Upper lobe of left lung (tissue), 4 donors: ENCODE measurements around the gene LRRC1.

Experiments used
- CTCF ChIP-seq, 6 experiments: fragments of 450-650 bp in 4 of 6; fragments of 200-600 bp in 2 of 6; sonication (generic) in 2 of 6; IDR thresholded peaks; one replicate each; pipeline ENCODE4 v1.5.1; 2016 to 2019; ENCODE audit warnings: antibody characterized with exemption in 6 of 6
- EP300 ChIP-seq, 4 donors: sonication (generic); formaldehyde crosslinking; IDR thresholded peaks; one replicate each; pipeline ENCODE4 v1.5.1; 2017; ENCODE audit warnings: antibody characterized with exemption in 4 of 4, control low read depth in 2 of 4
- POLR2A ChIP-seq, 4 donors: fragments of 450-650 bp; IDR thresholded peaks; one replicate each; pipeline ENCODE4 v1.5.1; 2016 to 2017; ENCODE audit warnings: antibody characterized with exemption in 4 of 4, mild to moderate bottlenecking in 2 of 4
- POLR2AphosphoS5 ChIP-seq, 2 donors: sonication (generic); formaldehyde crosslinking; IDR thresholded peaks; one replicate each; pipeline ENCODE4 v1.5.1; 2017; ENCODE audit warnings: antibody characterized with exemption in 2 of 2

- no peak for TF ChIP-seq CTCF (IDR thresholded peaks at IDR 0.05)
- no peak for TF ChIP-seq POLR2AphosphoS5 (IDR thresholded peaks at IDR 0.05)
- no peak for TF ChIP-seq POLR2A (IDR thresholded peaks at IDR 0.05)
- no peak for TF ChIP-seq EP300 (IDR thresholded peaks at IDR 0.05)
Measured at GRCh38 chr6:53943395-53943794, 148.6 kb downstream of the LRRC1 start.
